Left renal pelvis (tissue), 4 donors: Measurements from ENCODE around the gene PCDHB3. TPM values are rescaled to one million over a fixed set of nuclear protein-coding genes. Genes with fewer than 3 reads are reported as not detected.
"Not testable (repeated sequence)": the region's sequence is repeated elsewhere in the genome, so short reads cannot be mapped to it uniquely, and the experiment has no call there.

Source experiments
- DNase-seq, 4 donors: peaks; one replicate each; pipeline ENCODE4 v3.0.0-alpha.2; 2013; ENCODE audit warnings: low read depth in 4 of 4, low spot score in 3 of 4
- polyA plus RNA-seq, 4 donors: library from polyadenylated mRNA; unstranded; fragments of 120-200 nt; gene quantifications; one replicate each; pipeline ENCODE4 v1.2.1, GENCODE V29; 2013; ENCODE audit not compliant: insufficient read length in 4 of 4

PCDHB3 gene
- polyA plus RNA-seq = 1 to 10 TPM; 3.0 to 4.9 (median 3.5) TPM

- no peak for DNase-seq
Observed at GRCh38 chr5:141100243-141100805, at the start of gene PCDHB3. Gene PCDHB3 (plus strand): TSS chr5:141100473. CDS start chr5:141100650, 177 bp downstream.

- DNase-seq = peak in 2 of 4 donors; percentile 8 to 21
Observed at GRCh38 chr5:141050622-141051520, 49.4 kb upstream of the PCDHB3 start, which contains the start of gene PCDHB1. Gene PCDHB1 (plus strand): TSS chr5:141051374. CDS start chr5:141051471, 97 bp downstream.

- DNase-seq = no peak
Observed at GRCh38 chr5:141051521-141051866, 48.8 kb upstream of the PCDHB3 start.

- DNase-seq = no peak
Observed at GRCh38 chr5:141077826-141078225, 22.4 kb upstream of the PCDHB3 start.

- DNase-seq = no peak
Observed at GRCh38 chr5:141082228-141082627, 18.0 kb upstream of the PCDHB3 start.

GRCh38 chr5:141084487-141084989 lies 15.7 kb upstream of the PCDHB3 start:
- no peak for DNase-seq

GRCh38 chr5:141094481-141095262 lies 5.6 kb upstream of the PCDHB3 start, which contains the start of gene PCDHB2:
Gene PCDHB2 (plus strand): TSS chr5:141094615. CDS start chr5:141094791, 176 bp downstream.
- no peak for DNase-seq

GRCh38 chr5:141095263-141095641 lies 5.0 kb upstream of the PCDHB3 start:
- DNase-seq = no peak

GRCh38 chr5:141096181-141096580 lies 4.1 kb upstream of the PCDHB3 start:
- not testable (repeated sequence) for DNase-seq

GRCh38 chr5:141096586-141096985 lies 3.7 kb upstream of the PCDHB3 start:
- not testable (repeated sequence) for DNase-seq

- DNase-seq = no peak
Observed at GRCh38 chr5:141101059-141101458, 786 bp downstream of the PCDHB3 start.

GRCh38 chr5:141102070-141102469 lies 1.8 kb downstream of the PCDHB3 start:
- DNase-seq = not testable (repeated sequence)

GRCh38 chr5:141102471-141102870 lies 2.2 kb downstream of the PCDHB3 start:
- not testable (repeated sequence) for DNase-seq

GRCh38 chr5:141105350-141105749 lies 5.1 kb downstream of the PCDHB3 start:
- DNase-seq = no peak

- no peak for DNase-seq
Observed at GRCh38 chr5:141119250-141119649, 19.0 kb downstream of the PCDHB3 start.

GRCh38 chr5:141121563-141121962 lies 21.3 kb downstream of the PCDHB3 start, which contains the start of gene PCDHB4:
Gene PCDHB4 (plus strand): TSS chr5:141121818. CDS start chr5:141121999, 181 bp downstream.
- DNase-seq = no peak

- DNase-seq = no peak
Observed at GRCh38 chr5:141121985-141122384, 21.7 kb downstream of the PCDHB3 start.

- DNase-seq = not testable (repeated sequence)
Observed at GRCh38 chr5:141123396-141124135, 23.3 kb downstream of the PCDHB3 start.

GRCh38 chr5:141127305-141127704 lies 27.0 kb downstream of the PCDHB3 start:
- DNase-seq = no peak
